H1 (cell line): Measurements from ENCODE around the gene PRRT1B. TPM values are rescaled to one million over a fixed set of nuclear protein-coding genes. Genes with fewer than 3 reads are reported as not detected.
"Not testable (repeated sequence)": the region's sequence is repeated elsewhere in the genome, so short reads cannot be mapped to it uniquely, and the experiment has no call there.

Source experiments
- CTCF ChIA-PET: fragments of 300-600 bp; sonication (Branson Sonifier 250); formaldehyde crosslinking; loops from one replicate; lab custom pipeline; 2021; ENCODE audit not compliant: partially characterized antibody; lab: Charles Lee
- POLR2A ChIA-PET: fragments of 300-600 bp; sonication (Branson Sonifier 250); formaldehyde crosslinking; loops from one replicate; lab custom pipeline; 2021; ENCODE audit warnings: inconsistent platforms; ENCODE audit not compliant: partially characterized antibody; lab: Charles Lee
- DNase-seq, 2 experiments: peaks; one replicate each; pipeline versions ENCODE4 v3.0.0 to v3.0.0-alpha.2; 2010 to 2022; ENCODE audit warnings: low spot score in 2 of 2, low read depth in 1 of 2, mixed read lengths in 1 of 2
- FAIRE-seq: peaks from 2 replicates; lab custom pipeline; 2011; peaks lifted over from hg19 to GRCh38; lab: Jason Lieb, UNC
- H2AFZ ChIP-seq: 2 replicates; pipeline ENCODE4 v1.8.1; 2012; ENCODE audit warnings: low read length, inconsistent platforms
- H2AK5ac ChIP-seq: 2 replicates; pipeline ENCODE4 v1.6.1; 2013; ENCODE audit warnings: low read depth, low read length
- H2BK120ac ChIP-seq: replicated peaks from 2 replicates; pipeline ENCODE3; 2013; ENCODE audit warnings: low read depth, low read length, inconsistent platforms
- H2BK12ac ChIP-seq: 2 replicates; pipeline ENCODE4 v1.6.1; 2013; ENCODE audit warnings: low read depth, low read length
- H2BK15ac ChIP-seq: 2 replicates; pipeline ENCODE4 v1.6.1; 2013; ENCODE audit warnings: low read length
- H2BK20ac ChIP-seq: 2 replicates; pipeline ENCODE4 v1.6.1; 2013; ENCODE audit warnings: low read length
- H2BK5ac ChIP-seq: 2 replicates; pipeline ENCODE4 v1.6.1; 2013; ENCODE audit warnings: low read depth, low read length
- H3K14ac ChIP-seq: 2 replicates; pipeline ENCODE4 v1.6.1; 2013; ENCODE audit warnings: inconsistent platforms; ENCODE audit not compliant: insufficient read length
- H3K18ac ChIP-seq: 2 replicates; pipeline ENCODE4 v1.6.1; 2013; ENCODE audit warnings: low read length; ENCODE audit errors: extremely low read depth
- H3K23ac ChIP-seq: 2 replicates; pipeline ENCODE4 v1.6.1; 2013; ENCODE audit warnings: inconsistent platforms; ENCODE audit not compliant: insufficient read length
- H3K23me2 ChIP-seq: 2 replicates; pipeline ENCODE4 v1.6.1; 2013; ENCODE audit warnings: low read depth, low read length
- H3K27ac ChIP-seq: 2 replicates; pipeline ENCODE4 v1.6.1; 2011; ENCODE audit warnings: low read depth, low read length, inconsistent platforms
- H3K27me3 ChIP-seq, 4 experiments: replicated peaks in 1 of 4; 1 replicate in 1 of 4; 2 replicates in 3 of 4; pipeline versions ENCODE4 v1.6.1 to v1.8.1; 2011 to 2013; ENCODE audit warnings: low read length in 3 of 4, mild to moderate bottlenecking in 3 of 4, inconsistent platforms in 2 of 4, mixed read lengths in 2 of 4, moderate library complexity in 1 of 4; ENCODE audit not compliant: control insufficient read depth in 3 of 4, insufficient read depth in 3 of 4; ENCODE audit errors: extremely low read depth in 1 of 4
- H3K36me3 ChIP-seq, 4 experiments: 2 replicates each; pipeline versions ENCODE4 v1.6.1 to v1.8.1; 2011 to 2013; ENCODE audit warnings: mild to moderate bottlenecking in 4 of 4, low read length in 3 of 4, moderate library complexity in 2 of 4, control low read depth in 1 of 4, inconsistent platforms in 1 of 4; ENCODE audit not compliant: insufficient read depth in 4 of 4, control insufficient read depth in 2 of 4
- H3K4ac ChIP-seq: replicated peaks from 2 replicates; pipeline ENCODE3; 2013; ENCODE audit warnings: low read length, low read depth, mixed read lengths, inconsistent platforms; ENCODE audit not compliant: insufficient read length
- H3K4me1 ChIP-seq, 4 experiments: replicated peaks in 1 of 4; 1 replicate in 1 of 4; 2 replicates in 3 of 4; pipeline versions ENCODE4 v1.6.1 to v1.8.1; 2011 to 2013; ENCODE audit warnings: low read length in 3 of 4, inconsistent platforms in 2 of 4, mixed read lengths in 1 of 4; ENCODE audit not compliant: insufficient read depth in 4 of 4, control insufficient read depth in 3 of 4
- H3K4me2 ChIP-seq, 2 experiments: 2 replicates each; pipeline versions ENCODE4 v1.6.1 to v1.8.1; 2011 to 2013; ENCODE audit warnings: low read depth in 2 of 2, low read length in 2 of 2, control low read depth in 1 of 2, inconsistent platforms in 1 of 2, mild to moderate bottlenecking in 1 of 2; ENCODE audit not compliant: insufficient read depth in 1 of 2
- H3K4me3 ChIP-seq, 4 experiments: fragments of 200-600, 300-600 bp in 1 of 4; sonication (generic), shearing (Covaris generic), sonication (Bioruptor Twin) in 1 of 4; 2 replicates each; pipeline versions ENCODE4 v1.5.1 to v1.8.1; 2011 to 2016; ENCODE audit warnings: low read length in 4 of 4, low read depth in 3 of 4, control low read depth in 2 of 4, inconsistent platforms in 2 of 4, mild to moderate bottlenecking in 2 of 4, mixed read lengths in 1 of 4, moderate library complexity in 1 of 4; ENCODE audit not compliant: insufficient read depth in 2 of 4; ENCODE audit errors: extremely low read depth in 1 of 4
- H3K56ac ChIP-seq: replicated peaks from 2 replicates; pipeline ENCODE3; 2013; ENCODE audit warnings: low read depth, mild to moderate bottlenecking, mixed read lengths, low read length, inconsistent platforms; ENCODE audit not compliant: insufficient read length
- H3K79me1 ChIP-seq: 2 replicates; pipeline ENCODE4 v1.6.1; 2013; ENCODE audit warnings: low read depth, low read length, control low read depth
- H3K79me2 ChIP-seq, 2 experiments: 2 replicates each; pipeline versions ENCODE4 v1.6.1 to v1.8.1; 2012 to 2013; ENCODE audit warnings: low read length in 2 of 2, mild to moderate bottlenecking in 2 of 2, inconsistent platforms in 1 of 2; ENCODE audit not compliant: insufficient read depth in 2 of 2, control insufficient read depth in 1 of 2
- H3K9ac ChIP-seq, 4 experiments: replicated peaks in 1 of 4; 1 replicate in 1 of 4; 2 replicates in 3 of 4; pipeline versions ENCODE4 v1.6.1 to v1.8.1; 2011 to 2013; ENCODE audit warnings: low read depth in 3 of 4, low read length in 3 of 4, control low read depth in 2 of 4, mild to moderate bottlenecking in 2 of 4, moderate library complexity in 2 of 4, inconsistent platforms in 1 of 4; ENCODE audit errors: extremely low read depth in 1 of 4
- H3K9me3 ChIP-seq, 2 experiments: 2 replicates each; pipeline versions ENCODE4 v1.6.1 to v1.8.1; 2012 to 2013; ENCODE audit warnings: mild to moderate bottlenecking in 2 of 2, moderate library complexity in 2 of 2, control low read depth in 1 of 2, inconsistent platforms in 1 of 2, low read depth in 1 of 2, low read length in 1 of 2, mixed read lengths in 1 of 2; ENCODE audit not compliant: insufficient read depth in 2 of 2
- H4K20me1 ChIP-seq, 2 experiments: replicated peaks in 1 of 2; 2 replicates each; pipeline versions ENCODE3 to v1.8.1; 2011 to 2013; ENCODE audit warnings: inconsistent platforms in 2 of 2, low read length in 2 of 2, mild to moderate bottlenecking in 1 of 2; ENCODE audit not compliant: insufficient read depth in 2 of 2, control insufficient read depth in 1 of 2
- H4K5ac ChIP-seq: 2 replicates; pipeline ENCODE4 v1.6.1; 2013; ENCODE audit warnings: low read length, low read depth, mixed read lengths, inconsistent platforms; ENCODE audit not compliant: insufficient read length
- H4K8ac ChIP-seq: 2 replicates; pipeline ENCODE4 v1.8.0; 2013; ENCODE audit warnings: mild to moderate bottlenecking, moderate library complexity, low read length, inconsistent platforms; ENCODE audit not compliant: insufficient read depth; ENCODE audit errors: extremely low read depth
- H4K91ac ChIP-seq: replicated peaks from 2 replicates; pipeline ENCODE3; 2013; ENCODE audit warnings: low read length, mixed read lengths, inconsistent platforms; ENCODE audit not compliant: insufficient read length
- WGBS, 2 experiments: shearing (Covaris generic) in 1 of 2; methylation state at CpG; one replicate each; pipeline versions ENCODE4 v1.1.6 to v1.1.7; 2013 to 2015; ENCODE audit warnings: low lambda C conversion rate in 2 of 2, mixed read lengths in 2 of 2, inconsistent platforms in 1 of 2, low coverage in 1 of 2, missing lambda C conversion rate in 1 of 2; ENCODE audit not compliant: insufficient replicate concordance in 2 of 2, insufficient coverage in 1 of 2, insufficient read length in 1 of 2; ENCODE audit errors: extremely low coverage in 1 of 2, missing lambda C conversion rate in 1 of 2; 5-methylcytosine and 5-hydroxymethylcytosine counted together
- polyA plus RNA-seq, 7 experiments: library from polyadenylated mRNA; depleted of rRNA in 3 of 7; stranded (reverse) in 5 of 7; unstranded in 2 of 7; fragments of >200 nt in 5 of 7; fragments of 200-250 nt in 2 of 7; gene quantifications; 1 replicate in 5 of 7; 2 replicates in 1 of 7; 4 replicates in 1 of 7; pipeline versions ENCODE4 v1.2.1 to v1.2.3, GENCODE V29; 2011 to 2013; ENCODE audit warnings: missing spikeins in 2 of 7, mixed read lengths in 2 of 7
- total RNA-seq: library from RNA; stranded (reverse); fragmentation: NEBNext Ultra II Directional; extraction: Animal tissue kit (Norgen Biotek cat#: 25700); gene quantifications from 2 replicates; pipeline ENCODE4 v1.2.1, GENCODE V29; 2021
- TF ChIP-seq, protein P1 (sequence below), 3 experiments: IDR thresholded peaks; 1 replicate in 2 of 3; 2 replicates in 1 of 3; pipeline versions ENCODE4 v1.5.1 to v1.6.1; 2011; ENCODE audit warnings: low read length in 3 of 3, mild to moderate bottlenecking in 3 of 3, inconsistent platforms in 2 of 3, low read depth in 1 of 3, moderate library complexity in 1 of 3; ENCODE audit not compliant: insufficient read depth in 1 of 3; ENCODE audit errors: control extremely low read depth in 1 of 3

PRRT1B gene
- total and polyA plus RNA-seq, 2 of the 8 experiments (the other 6 are each of a cell fraction or from before 2014, with no cell fraction given), result 0.30 to 1.2 TPM

GRCh38 chr9:131546336-131547084 is 1.2 kb downstream of the PRRT1B start (continued):
- TF ChIP-seq, protein P1, sequence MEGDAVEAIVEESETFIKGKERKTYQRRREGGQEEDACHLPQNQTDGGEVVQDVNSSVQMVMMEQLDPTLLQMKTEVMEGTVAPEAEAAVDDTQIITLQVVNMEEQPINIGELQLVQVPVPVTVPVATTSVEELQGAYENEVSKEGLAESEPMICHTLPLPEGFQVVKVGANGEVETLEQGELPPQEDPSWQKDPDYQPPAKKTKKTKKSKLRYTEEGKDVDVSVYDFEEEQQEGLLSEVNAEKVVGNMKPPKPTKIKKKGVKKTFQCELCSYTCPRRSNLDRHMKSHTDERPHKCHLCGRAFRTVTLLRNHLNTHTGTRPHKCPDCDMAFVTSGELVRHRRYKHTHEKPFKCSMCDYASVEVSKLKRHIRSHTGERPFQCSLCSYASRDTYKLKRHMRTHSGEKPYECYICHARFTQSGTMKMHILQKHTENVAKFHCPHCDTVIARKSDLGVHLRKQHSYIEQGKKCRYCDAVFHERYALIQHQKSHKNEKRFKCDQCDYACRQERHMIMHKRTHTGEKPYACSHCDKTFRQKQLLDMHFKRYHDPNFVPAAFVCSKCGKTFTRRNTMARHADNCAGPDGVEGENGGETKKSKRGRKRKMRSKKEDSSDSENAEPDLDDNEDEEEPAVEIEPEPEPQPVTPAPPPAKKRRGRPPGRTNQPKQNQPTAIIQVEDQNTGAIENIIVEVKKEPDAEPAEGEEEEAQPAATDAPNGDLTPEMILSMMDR (IDR thresholded peaks at IDR 0.05; ENCODE audit: control extremely low read depth in 1 of 3, insufficient read depth in 1 of 3, low read depth in 1 of 3, low read length in 3 of 3), result peak in 1 of 3 experiments; percentile 22; a peak in 2 of 4 replicates
- TF ChIP-seq, all 59 proteins: peak for 4

DNA sequence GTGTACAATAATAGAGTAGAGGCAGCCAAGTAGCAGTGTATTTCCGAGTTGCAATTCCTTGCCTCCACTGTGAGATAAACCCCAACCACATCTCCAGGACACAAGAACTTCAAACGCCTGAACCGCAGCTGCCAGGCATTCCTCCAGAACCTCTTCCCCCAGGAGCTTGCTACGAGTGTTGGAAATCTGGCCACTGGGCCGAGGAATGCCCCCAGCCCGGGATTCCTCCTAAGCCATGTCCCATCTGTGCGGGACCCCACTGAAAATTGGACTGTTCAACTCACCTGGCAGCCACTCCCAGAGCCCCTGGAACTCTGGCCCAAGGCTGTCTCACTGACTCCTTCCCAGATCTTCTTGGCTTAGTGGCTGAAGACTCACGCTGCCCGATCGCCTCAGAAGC is 3.9 kb downstream of the PRRT1B start:
- H3K4me3 ChIP-seq, H2AK5ac ChIP-seq, H2BK15ac ChIP-seq, H3K4ac ChIP-seq, H3K79me1 ChIP-seq, H4K8ac ChIP-seq, H3K79me2 ChIP-seq, DNase-seq, H3K27ac ChIP-seq, H3K4me2 ChIP-seq, H4K91ac ChIP-seq, H3K18ac ChIP-seq, H2BK5ac ChIP-seq, H4K20me1 ChIP-seq, CTCF ChIA-PET, H3K4me1 ChIP-seq, H3K23me2 ChIP-seq, H2BK120ac ChIP-seq, H2BK20ac ChIP-seq, H3K23ac ChIP-seq, FAIRE-seq, H3K9ac ChIP-seq, H3K14ac ChIP-seq, POLR2A ChIA-PET, H3K56ac ChIP-seq, H3K36me3 ChIP-seq, H4K5ac ChIP-seq, H2AFZ ChIP-seq, H2BK12ac ChIP-seq: not testable (repeated sequence)
- Histone ChIP-seq H3K27me3 (peaks cover 18 to 49% (median 41%) of the 10 kb centered on the region in 4 experiments), H3K9me3 (peaks cover 11 to 18% of the 10 kb centered on the region in 2 experiments)
- WGBS, 2 experiments, result 85% methylated on average over 10 of the region's 10 CpGs; no CpG with 5 or more reads in 1 of the 2 experiments
